GM21367 (cell line): ENCODE results near the gene RAB40A.

Experiments used
- ATAC-seq: cut with Tn5 transposase; IDR thresholded peaks from one replicate; pipeline ENCODE4 v1.9.1; 2021; ENCODE audit not compliant: unreplicated experiment

RAB40A gene

GRCh38 chrX:103519389-103519788 lies at the start of gene RAB40A:
RAB40A (minus strand) TSS chrX:103519489; CDS start chrX:103500756, 18,733 bp downstream.
- no peak for ATAC-seq

- no peak for ATAC-seq
Measured at GRCh38 chrX:103565752-103566151, 46.5 kb upstream of the RAB40A start.

GRCh38 chrX:103565197-103565596 lies 45.9 kb upstream of the RAB40A start:
- no peak for ATAC-seq

- ATAC-seq: no peak
Measured at GRCh38 chrX:103562801-103563200, 43.5 kb upstream of the RAB40A start.

- ATAC-seq: no peak
Measured at GRCh38 chrX:103560256-103560655, 41.0 kb upstream of the RAB40A start.

- ATAC-seq: no peak
Measured at GRCh38 chrX:103556963-103557612, 37.8 kb upstream of the RAB40A start.

- peak; percentile 98 for ATAC-seq
Measured at GRCh38 chrX:103554687-103555424, 35.6 kb upstream of the RAB40A start.

GRCh38 chrX:103552236-103552635 lies 32.9 kb upstream of the RAB40A start:
- ATAC-seq: no peak

- no peak for ATAC-seq
Measured at GRCh38 chrX:103550415-103551051, 31.2 kb upstream of the RAB40A start.

GRCh38 chrX:103549916-103550315 lies 30.6 kb upstream of the RAB40A start:
- ATAC-seq: no peak

GRCh38 chrX:103540145-103540544 lies 20.9 kb upstream of the RAB40A start:
- no peak for ATAC-seq

GRCh38 chrX:103539695-103540094 lies 20.4 kb upstream of the RAB40A start:
- no peak for ATAC-seq

GRCh38 chrX:103538728-103539127 lies 19.4 kb upstream of the RAB40A start:
- ATAC-seq: no peak

GRCh38 chrX:103537871-103538387 lies 18.6 kb upstream of the RAB40A start:
- no peak for ATAC-seq

GRCh38 chrX:103536732-103537131 lies 17.4 kb upstream of the RAB40A start:
- ATAC-seq: no peak

GRCh38 chrX:103536071-103536470 lies 16.8 kb upstream of the RAB40A start:
- no peak for ATAC-seq

- no peak for ATAC-seq
Measured at GRCh38 chrX:103535206-103535605, 15.9 kb upstream of the RAB40A start.

- no peak for ATAC-seq
Measured at GRCh38 chrX:103533511-103534216, 14.4 kb upstream of the RAB40A start.

- no peak for ATAC-seq
Measured at GRCh38 chrX:103531002-103531401, 11.7 kb upstream of the RAB40A start.

GRCh38 chrX:103530545-103530944 lies 11.3 kb upstream of the RAB40A start:
- no peak for ATAC-seq

- ATAC-seq: no peak
Measured at GRCh38 chrX:103529550-103529949, 10.3 kb upstream of the RAB40A start.
